Measurements from ENCODE around the gene PTPRD. TPM values are rescaled to one million over a fixed set of nuclear protein-coding genes. Genes with fewer than 3 reads are reported as not detected.

PTPRD gene
- total RNA-seq, 3 donors from 2014 or later, result 0.26 to 0.49 (median 0.28) TPM

- no peaks in the 10 kb centered on the region for H3K4me1 Mint-ChIP-seq (ENCODE audit: low read depth)
- no peaks in the 10 kb centered on the region for H3K36me3 Mint-ChIP-seq (ENCODE audit: insufficient read depth)
- peaks cover 3% of the 10 kb centered on the region for H3K27me3 Mint-ChIP-seq (ENCODE audit: low read depth)
- no peak for ATAC-seq
- no peaks in the 10 kb centered on the region for H3K9me3 Mint-ChIP-seq
- DNase-seq, result no peak
- no peak overlapping the region for H3K4me3 Mint-ChIP-seq
Measured at GRCh38 chr9:8265281-8265680, 2347.5 kb downstream of the PTPRD start.

All from activated T-cell treated with anti-CD3 and anti-CD28 coated beads, Interleukin-2, amount 50 U/mL, for 4 hours (primary cell).